GM19023 (cell line): Measurements from ENCODE around the gene CDC6.

ENCODE experiments used
- ATAC-seq: cut with Tn5 transposase; IDR thresholded peaks from one replicate; pipeline ENCODE4 v1.9.1; 2021; ENCODE audit warnings: mild to moderate bottlenecking, moderate library complexity; ENCODE audit not compliant: unreplicated experiment

CDC6 gene

GRCh38 chr17:40309949-40310510 is 22.4 kb downstream of the CDC6 start:
- no peak for ATAC-seq

DNA sequence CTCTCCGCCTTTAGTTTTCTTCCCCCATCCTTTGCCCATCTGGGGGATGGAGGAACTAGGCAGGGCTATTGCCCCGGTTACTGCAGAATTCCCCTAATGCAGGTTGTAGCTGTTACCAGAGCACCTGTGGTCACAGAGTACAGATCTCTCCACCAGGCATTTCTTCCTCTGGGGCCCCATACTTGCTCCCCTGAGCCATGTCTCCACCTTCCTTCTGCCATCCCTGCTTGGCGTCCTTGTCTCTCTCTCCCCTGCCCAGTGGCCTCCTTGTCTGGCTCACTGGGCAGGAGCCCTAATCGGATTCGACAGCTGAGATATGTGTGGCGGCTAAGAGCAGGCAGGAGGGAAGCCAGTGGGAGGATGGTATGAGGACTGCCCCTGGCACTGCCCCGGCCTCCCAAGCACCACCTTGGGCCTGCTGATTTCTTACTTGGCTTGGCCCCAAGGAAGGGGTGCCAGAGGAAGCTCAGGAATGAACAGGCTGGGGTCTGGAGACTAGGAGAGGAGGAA is 23.3 kb downstream of the CDC6 start:
- no peak for ATAC-seq

GRCh38 chr17:40311575-40311974 is 23.9 kb downstream of the CDC6 start:
- ATAC-seq, result no peak

- ATAC-seq, result no peak
Observed at GRCh38 chr17:40312131-40312731, 24.6 kb downstream of the CDC6 start.

- no peak for ATAC-seq
Observed at GRCh38 chr17:40312893-40313667, 25.4 kb downstream of the CDC6 start.

DNA sequence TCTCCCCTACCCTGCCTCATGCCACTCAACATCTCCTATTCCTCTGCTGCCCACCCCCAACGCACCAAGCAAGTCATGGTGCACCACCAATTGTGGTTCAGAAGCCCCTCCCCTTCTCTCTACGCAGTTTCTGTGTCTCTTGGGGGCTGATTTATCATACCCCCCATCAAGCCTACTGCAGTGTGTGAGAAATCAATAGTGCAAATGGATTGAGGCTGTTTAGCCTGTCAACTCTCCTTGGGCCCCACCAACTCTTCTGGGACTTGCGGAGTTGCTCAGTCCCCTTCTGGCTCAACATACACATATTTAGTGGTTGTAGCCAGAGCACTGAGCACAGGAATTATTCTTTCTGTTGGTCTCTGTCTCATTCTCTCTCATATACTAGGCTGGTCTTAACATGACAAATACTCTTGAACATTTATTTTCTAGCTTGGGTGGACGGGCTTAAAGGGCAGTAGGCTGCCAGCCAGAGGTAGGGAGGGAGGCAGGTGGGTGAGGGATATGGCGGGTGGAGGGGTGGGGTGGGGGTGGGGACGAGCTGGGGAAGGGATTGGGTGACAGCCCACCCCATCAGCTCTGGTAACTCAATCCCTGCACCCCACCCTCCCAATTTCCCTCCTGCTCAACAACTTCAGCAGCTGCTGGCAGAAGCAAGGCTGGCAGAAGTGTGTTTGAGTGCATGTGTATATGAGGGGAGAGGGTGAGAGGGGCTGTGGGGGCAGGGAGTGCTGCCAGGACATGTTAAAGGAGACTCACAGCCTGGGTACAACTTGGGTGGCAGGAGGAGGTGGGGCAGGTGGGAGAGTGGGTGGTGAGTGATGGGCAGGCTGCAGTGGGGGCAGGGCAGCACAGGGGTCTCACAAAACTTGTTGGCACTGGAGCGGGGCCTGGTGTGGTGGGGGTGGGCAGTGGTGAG is 26.2 kb downstream of the CDC6 start:
- no peak for ATAC-seq

GRCh38 chr17:40314584-40314956 is 26.9 kb downstream of the CDC6 start:
- ATAC-seq, result no peak

DNA sequence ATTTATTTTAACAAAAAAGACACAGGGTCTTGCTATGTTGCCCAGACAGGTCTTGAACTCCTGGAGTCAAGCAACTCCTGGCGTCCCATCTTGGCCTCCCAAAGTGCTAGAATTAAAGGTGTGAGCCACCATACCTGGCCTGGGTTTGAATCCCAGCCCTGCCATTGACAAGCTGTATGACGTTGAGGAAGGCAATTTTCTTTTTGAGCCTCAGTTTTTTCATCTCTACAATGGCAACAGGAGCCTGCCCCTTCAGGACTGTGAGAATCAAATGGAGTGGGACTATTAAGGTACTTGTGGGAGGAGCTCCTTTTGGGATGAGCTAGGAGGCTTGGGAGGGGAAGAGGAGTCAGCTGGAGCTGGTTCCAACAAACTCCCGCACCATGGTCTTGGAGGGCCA is 27.5 kb downstream of the CDC6 start:
- ATAC-seq, result no peak

DNA sequence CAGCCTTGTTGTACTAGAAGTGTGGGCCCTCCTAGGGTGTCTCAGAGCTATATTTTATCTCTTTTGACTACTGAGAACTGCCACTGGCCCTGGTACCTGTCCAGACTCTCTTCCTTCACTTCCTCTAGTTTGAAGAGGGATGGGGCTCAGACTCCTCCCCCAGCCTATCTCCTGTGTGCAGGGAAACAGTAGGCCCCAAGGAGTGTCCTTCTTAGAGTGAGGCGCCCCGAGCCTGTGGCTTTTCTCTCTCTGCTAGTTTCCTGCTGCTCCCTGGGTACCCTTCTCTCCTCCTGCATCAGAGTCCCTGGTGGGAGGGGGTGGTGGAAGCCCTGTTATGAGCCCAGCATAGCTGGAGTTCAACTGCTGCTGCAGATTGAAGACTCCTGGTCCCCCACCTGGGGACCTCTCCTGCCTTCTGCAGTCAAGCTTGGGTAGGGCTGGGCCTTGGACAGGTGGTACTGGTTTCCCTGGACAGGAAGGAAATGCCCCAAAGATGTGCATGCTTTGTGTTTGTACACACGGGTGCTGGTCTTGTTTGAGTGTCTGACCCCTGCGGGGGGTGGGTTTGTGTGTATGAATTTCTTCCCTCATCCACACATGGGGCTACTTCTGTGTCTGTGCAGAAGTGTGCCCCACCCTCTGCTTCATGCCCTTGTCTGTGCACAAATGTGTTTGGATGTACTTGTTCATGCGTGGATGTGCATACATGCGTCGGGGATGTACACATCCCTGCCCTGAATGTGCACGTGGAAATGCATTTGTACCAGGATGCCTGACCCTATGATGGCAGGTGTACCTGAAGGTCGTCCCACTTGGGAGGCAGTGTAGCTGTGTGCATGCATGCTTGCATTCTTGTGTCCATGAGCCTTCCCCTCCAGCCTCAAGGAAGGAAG is 28.2 kb downstream of the CDC6 start:
- ATAC-seq, result no peak

GRCh38 chr17:40316571-40317344 is 29.1 kb downstream of the CDC6 start:
- no peak for ATAC-seq

DNA sequence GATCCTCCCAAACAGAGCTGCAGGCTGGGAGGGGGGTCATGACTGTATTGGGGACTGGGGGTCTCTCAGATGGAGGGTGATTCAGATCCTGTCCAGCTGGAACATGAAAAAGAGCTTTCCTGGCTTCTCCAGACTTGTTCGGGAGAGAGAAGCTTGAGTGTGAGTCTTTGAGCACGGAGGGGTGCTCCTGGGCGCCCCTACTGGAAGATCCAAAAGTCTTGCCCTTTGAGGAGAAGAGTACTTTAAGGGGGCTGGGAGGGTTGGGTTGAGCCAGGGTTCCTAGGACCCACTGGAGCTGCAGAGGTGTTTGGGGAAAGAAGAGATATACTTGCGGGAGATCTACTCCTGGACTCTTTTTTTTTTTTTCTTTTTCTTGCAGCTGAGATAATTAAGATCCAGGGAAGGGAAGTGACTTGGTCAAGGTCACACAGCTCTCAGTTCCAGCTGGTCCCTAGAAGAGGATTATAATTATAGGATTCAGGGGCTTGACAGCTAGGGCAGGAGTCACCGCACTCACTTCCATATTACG is 29.7 kb downstream of the CDC6 start:
- no peak for ATAC-seq

GRCh38 chr17:40317880-40318829 is 30.5 kb downstream of the CDC6 start:
- peak; percentile 68 for ATAC-seq

DNA sequence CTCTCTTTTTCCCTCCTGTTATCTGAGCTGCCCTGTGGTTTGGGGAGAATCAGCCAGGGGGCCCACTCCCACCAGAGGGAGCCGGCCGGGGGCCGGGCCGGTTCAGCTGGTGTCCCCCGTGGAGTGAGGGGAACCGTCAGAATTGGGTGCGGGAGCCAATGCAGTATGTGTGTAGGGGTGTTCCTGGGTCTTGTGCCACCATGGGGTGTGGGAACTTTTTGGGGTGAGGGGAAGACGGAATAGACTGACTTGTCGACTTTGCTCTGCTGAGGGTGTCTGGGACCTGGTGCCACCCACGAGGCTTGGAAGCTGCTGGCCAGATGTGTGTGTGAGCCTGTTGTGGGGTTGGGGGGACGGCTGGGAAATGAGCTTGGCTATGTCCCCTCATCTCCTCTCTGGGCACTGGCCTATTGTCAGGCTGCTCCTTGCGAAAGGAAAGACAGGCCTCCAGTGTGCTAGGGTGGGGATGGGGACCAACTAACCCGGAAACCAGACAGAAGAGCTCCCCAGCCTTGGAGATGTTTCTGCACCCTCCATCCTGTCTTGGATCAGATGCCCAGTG is 31.2 kb downstream of the CDC6 start:
- no peak for ATAC-seq

GRCh38 chr17:40319651-40320540 is 32.2 kb downstream of the CDC6 start:
- no peak for ATAC-seq

DNA sequence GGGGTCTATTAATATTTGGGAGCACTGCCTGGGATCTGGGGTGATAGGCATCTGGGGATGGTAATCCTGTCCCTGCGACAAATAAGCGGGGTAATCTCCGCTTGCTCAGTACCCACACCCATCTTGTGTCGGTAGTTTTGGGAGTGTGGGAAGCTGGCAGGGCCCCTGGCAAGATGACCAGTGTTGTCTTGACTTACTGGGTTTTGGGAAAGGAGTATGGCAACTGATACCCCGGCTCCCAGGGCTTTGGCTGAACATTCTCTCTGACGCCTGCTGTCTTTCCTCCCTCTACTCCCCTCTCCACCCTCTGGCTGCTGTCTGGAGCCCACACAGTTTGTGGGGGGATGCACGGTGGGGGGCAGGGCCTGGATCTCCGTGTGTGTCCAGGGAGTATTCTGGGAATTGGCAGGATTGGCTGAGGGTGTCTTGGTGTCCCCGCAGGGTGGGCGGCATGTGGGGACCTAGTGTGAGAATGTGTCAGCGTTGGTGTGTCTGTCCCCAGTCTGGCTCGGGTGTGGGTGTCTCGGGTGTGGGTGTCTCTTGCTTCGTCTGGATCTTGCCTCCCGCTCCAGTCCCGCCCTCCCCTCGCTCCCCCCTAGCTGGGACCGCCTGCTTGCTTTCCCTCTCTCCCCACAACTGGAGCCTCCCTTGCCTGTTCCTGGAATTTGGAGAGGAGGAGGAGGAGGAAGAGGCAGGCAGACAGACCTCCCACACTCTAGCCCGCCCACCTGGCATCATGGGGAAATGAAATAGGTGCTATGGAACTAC is 33.3 kb downstream of the CDC6 start:
- no peak for ATAC-seq

DNA sequence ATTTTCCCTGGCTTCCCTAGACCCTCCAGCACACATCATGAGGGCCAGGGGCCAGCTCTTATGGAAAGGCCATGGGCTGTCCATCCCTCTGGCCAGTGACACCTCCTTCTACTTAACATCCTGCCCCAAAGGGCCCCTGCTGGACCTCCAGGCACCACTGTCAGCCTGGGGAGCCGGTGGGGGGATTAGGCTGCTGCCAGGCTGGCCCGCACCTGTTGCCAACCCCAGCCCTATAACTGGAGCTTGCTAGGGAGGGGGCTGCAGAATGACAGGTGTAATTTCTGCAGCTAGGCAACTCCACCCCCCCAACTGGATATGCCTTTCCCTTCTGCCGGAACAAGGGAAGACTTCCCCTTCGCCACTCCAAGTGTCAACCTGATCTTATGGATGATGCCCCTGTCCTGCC is 33.8 kb downstream of the CDC6 start:
- no peak for ATAC-seq
